Measurements from ENCODE around the gene PFKFB3.

The PFKFB3 gene

DNA sequence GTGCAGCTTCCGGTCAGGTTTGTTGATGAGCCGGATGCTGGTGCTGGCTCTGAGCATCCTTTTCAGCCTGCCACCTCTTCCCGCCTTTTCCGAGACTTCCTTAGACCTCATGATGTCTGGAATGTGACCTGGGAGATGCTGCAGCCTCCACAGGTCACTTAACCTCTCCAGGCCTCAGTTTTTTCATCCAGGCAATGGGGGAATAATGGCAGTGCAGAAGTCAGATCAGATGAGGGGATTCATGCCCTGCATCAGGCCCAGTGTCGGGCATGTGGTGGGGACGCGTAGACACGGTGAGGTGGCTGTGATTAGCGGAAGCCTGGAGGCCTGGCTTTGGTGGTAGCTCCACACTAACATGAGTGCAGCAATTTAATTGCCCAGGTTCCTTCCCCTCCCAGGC is 24.6 kb downstream of the PFKFB3 start:
- Mint-ChIP-seq H3K4me3 (no peak overlapping the region), H3K27me3 (ENCODE audit: low read depth) (no peaks in the 10 kb centered on the region), H3K36me3 (ENCODE audit: low read depth) (peaks cover 39% of the 10 kb centered on the region), H3K27ac (no peak overlapping the region), H3K9me3 (no peaks in the 10 kb centered on the region), H3K4me1 (ENCODE audit: low read depth) (peaks cover 2% of the 10 kb centered on the region)

GRCh38 chr10:6228010-6228511 is 25.3 kb downstream of the PFKFB3 start:
- no peak overlapping the region for H3K27ac Mint-ChIP-seq
- H3K36me3 Mint-ChIP-seq (ENCODE audit: low read depth) = peaks cover 45% of the 10 kb centered on the region
- no peaks in the 10 kb centered on the region for H3K27me3 Mint-ChIP-seq (ENCODE audit: low read depth)
- no peaks in the 10 kb centered on the region for H3K9me3 Mint-ChIP-seq
- H3K4me3 Mint-ChIP-seq = no peak overlapping the region
- peaks cover 2% of the 10 kb centered on the region for H3K4me1 Mint-ChIP-seq (ENCODE audit: low read depth)

- no peaks in the 10 kb centered on the region for H3K9me3 Mint-ChIP-seq
- no peaks in the 10 kb centered on the region for H3K27me3 Mint-ChIP-seq (ENCODE audit: low read depth)
- H3K4me1 Mint-ChIP-seq (ENCODE audit: low read depth) = peaks cover 2% of the 10 kb centered on the region
- H3K4me3 Mint-ChIP-seq = no peak overlapping the region
- peaks cover 50% of the 10 kb centered on the region for H3K36me3 Mint-ChIP-seq (ENCODE audit: low read depth)
- H3K27ac Mint-ChIP-seq = no peak overlapping the region
These were observed 25.9 kb downstream of the PFKFB3 start for GRCh38 chr10:6228647-6229046.

GRCh38 chr10:6229290-6229689 is 26.6 kb downstream of the PFKFB3 start:
- Mint-ChIP-seq H3K4me3 (no peak overlapping the region), H3K36me3 (ENCODE audit: low read depth) (peaks cover 51% of the 10 kb centered on the region), H3K4me1 (ENCODE audit: low read depth) (peaks cover 2% of the 10 kb centered on the region), H3K27me3 (ENCODE audit: low read depth) (no peaks in the 10 kb centered on the region), H3K9me3 (no peaks in the 10 kb centered on the region), H3K27ac (no peak overlapping the region)

- H3K4me3 Mint-ChIP-seq = no peak overlapping the region
- H3K4me1 Mint-ChIP-seq (ENCODE audit: low read depth) = peaks cover 5% of the 10 kb centered on the region
- no peaks in the 10 kb centered on the region for H3K27me3 Mint-ChIP-seq (ENCODE audit: low read depth)
- no peak overlapping the region for H3K27ac Mint-ChIP-seq
- H3K36me3 Mint-ChIP-seq (ENCODE audit: low read depth) = peaks cover 51% of the 10 kb centered on the region
- no peaks in the 10 kb centered on the region for H3K9me3 Mint-ChIP-seq
These were observed 27.0 kb downstream of the PFKFB3 start for GRCh38 chr10:6229746-6230145.

GRCh38 chr10:6230315-6230714 is 27.6 kb downstream of the PFKFB3 start:
- Mint-ChIP-seq H3K27me3 (ENCODE audit: low read depth) (no peaks in the 10 kb centered on the region), H3K27ac (no peak overlapping the region)

GRCh38 chr10:6231146-6231545 is 28.4 kb downstream of the PFKFB3 start:
- Mint-ChIP-seq H3K27me3 (ENCODE audit: low read depth) (no peaks in the 10 kb centered on the region), H3K36me3 (ENCODE audit: low read depth) (peaks cover 52% of the 10 kb centered on the region), H3K9me3 (no peaks in the 10 kb centered on the region), H3K4me1 (ENCODE audit: low read depth) (peaks cover 5% of the 10 kb centered on the region), H3K27ac (no peak overlapping the region), H3K4me3 (no peak overlapping the region)

More at GRCh38 chr10:6230315-6230714, 27.6 kb downstream of the PFKFB3 start:
- Mint-ChIP-seq H3K4me3 (no peak overlapping the region), H3K36me3 (ENCODE audit: low read depth) (peaks cover 53% of the 10 kb centered on the region), H3K4me1 (ENCODE audit: low read depth) (peaks cover 5% of the 10 kb centered on the region), H3K9me3 (no peaks in the 10 kb centered on the region)

DNA sequence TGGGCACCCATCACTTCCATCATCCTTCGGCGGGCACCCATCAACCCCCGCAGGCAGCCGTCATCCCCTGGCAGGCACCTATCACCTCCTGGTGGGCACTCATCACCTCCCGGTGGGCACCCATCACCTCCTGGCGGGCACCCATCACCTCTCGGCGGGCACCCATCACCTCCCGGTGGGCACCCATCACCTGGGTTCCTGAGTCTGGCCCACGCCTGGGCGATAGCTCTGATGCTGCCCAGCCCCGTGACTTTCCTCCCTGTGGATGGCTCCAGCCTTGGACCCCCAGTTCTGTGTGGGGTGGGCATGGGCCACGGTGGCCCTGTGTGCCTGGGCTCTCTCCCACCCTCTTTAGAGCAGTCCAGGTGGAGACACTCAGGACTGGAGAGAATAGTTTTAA is 29.0 kb downstream of the PFKFB3 start:
- Mint-ChIP-seq H3K27ac (no peak overlapping the region), H3K36me3 (ENCODE audit: low read depth) (peaks cover 52% of the 10 kb centered on the region), H3K4me1 (ENCODE audit: low read depth) (peaks cover 5% of the 10 kb centered on the region), H3K27me3 (ENCODE audit: low read depth) (no peaks in the 10 kb centered on the region), H3K9me3 (no peaks in the 10 kb centered on the region), H3K4me3 (no peak overlapping the region)

DNA sequence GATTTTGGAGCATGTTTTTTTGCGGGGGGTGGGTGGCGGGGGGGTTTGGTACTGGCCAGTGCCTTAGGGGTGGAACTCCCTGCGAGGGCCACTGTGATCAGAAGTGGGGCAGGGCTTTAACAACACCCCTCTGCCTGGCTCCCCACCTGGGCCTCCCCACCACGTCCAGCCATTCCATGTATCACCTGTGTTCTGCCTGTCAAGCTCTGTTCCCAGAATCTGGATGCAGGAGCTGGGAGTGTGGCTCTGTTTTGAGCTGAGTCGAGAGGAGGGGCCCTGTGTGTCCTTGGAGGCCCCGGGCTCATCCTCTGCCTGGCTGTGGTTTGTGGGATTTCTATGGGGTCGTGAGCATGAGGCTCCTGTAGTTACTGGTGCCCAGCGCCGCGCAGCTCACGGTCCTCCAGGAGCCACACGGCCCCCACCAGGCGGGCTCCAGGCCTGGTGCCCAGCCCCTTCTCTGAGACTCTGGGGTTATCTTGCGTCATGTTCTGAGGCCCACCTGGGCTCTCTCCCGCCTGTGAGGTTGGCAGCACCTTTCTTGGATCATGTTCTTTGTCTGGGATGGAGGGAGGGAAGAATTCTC is 29.6 kb downstream of the PFKFB3 start:
- H3K4me1 Mint-ChIP-seq (ENCODE audit: low read depth) = peaks cover 8% of the 10 kb centered on the region
- H3K36me3 Mint-ChIP-seq (ENCODE audit: low read depth) = peaks cover 56% of the 10 kb centered on the region
- H3K27me3 Mint-ChIP-seq (ENCODE audit: low read depth) = no peaks in the 10 kb centered on the region
- H3K9me3 Mint-ChIP-seq = no peaks in the 10 kb centered on the region
- no peak overlapping the region for H3K27ac Mint-ChIP-seq
- no peak overlapping the region for H3K4me3 Mint-ChIP-seq

GRCh38 chr10:6232846-6233724 is 30.4 kb downstream of the PFKFB3 start:
- Mint-ChIP-seq H3K9me3 (no peaks in the 10 kb centered on the region), H3K27me3 (ENCODE audit: low read depth) (no peaks in the 10 kb centered on the region), H3K27ac (no peak overlapping the region), H3K36me3 (ENCODE audit: low read depth) (peaks cover 55% of the 10 kb centered on the region), H3K4me1 (ENCODE audit: low read depth) (peaks cover 7% of the 10 kb centered on the region), H3K4me3 (no peak overlapping the region)

DNA sequence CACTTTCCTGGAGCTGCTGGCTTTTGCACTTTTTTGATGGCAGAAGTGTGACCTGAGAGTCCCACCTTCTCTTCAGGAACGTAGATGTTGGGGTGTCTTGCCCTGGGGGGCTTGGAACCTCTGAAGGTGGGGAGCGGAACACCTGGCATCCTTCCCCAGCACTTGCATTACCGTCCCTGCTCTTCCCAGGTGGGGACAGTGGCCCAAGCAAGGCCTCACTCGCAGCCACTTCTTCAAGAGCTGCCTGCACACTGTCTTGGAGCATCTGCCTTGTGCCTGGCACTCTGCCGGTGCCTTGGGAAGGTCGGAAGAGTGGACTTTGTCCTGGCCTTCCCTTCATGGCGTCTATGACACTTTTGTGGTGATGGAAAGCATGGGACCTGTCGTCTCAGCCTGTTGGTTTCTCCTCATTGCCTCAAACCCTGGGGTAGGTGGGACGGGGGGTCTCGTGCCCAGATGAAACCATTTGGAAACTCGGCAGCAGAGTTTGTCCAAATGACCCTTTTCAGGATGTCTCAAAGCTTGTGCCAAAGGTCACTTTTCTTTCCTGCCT is 31.1 kb downstream of the PFKFB3 start:
- Mint-ChIP-seq H3K9me3 (peaks cover 2% of the 10 kb centered on the region), H3K27me3 (ENCODE audit: low read depth) (no peaks in the 10 kb centered on the region), H3K4me1 (ENCODE audit: low read depth) (peaks cover 10% of the 10 kb centered on the region), H3K36me3 (ENCODE audit: low read depth) (peaks cover 50% of the 10 kb centered on the region), H3K27ac (no peak overlapping the region), H3K4me3 (no peak overlapping the region)

DNA sequence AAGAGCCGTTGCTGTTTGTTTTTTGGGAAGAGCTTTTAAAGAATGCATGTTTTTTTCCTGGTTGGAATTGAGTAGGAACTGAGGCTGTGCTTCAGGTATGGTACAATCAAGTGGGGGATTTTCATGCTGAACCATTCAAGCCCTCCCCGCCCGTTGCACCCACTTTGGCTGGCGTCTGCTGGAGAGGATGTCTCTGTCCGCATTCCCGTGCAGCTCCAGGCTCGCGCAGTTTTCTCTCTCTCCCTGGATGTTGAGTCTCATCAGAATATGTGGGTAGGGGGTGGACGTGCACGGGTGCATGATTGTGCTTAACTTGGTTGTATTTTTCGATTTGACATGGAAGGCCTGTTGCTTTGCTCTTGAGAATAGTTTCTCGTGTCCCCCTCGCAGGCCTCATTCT is 31.6 kb downstream of the PFKFB3 start:
- Mint-ChIP-seq H3K27ac (no peak overlapping the region), H3K9me3 (peaks cover 4% of the 10 kb centered on the region), H3K4me3 (no peak overlapping the region), H3K4me1 (ENCODE audit: low read depth) (peaks cover 15% of the 10 kb centered on the region), H3K27me3 (ENCODE audit: low read depth) (no peaks in the 10 kb centered on the region), H3K36me3 (ENCODE audit: low read depth) (peaks cover 56% of the 10 kb centered on the region)

DNA sequence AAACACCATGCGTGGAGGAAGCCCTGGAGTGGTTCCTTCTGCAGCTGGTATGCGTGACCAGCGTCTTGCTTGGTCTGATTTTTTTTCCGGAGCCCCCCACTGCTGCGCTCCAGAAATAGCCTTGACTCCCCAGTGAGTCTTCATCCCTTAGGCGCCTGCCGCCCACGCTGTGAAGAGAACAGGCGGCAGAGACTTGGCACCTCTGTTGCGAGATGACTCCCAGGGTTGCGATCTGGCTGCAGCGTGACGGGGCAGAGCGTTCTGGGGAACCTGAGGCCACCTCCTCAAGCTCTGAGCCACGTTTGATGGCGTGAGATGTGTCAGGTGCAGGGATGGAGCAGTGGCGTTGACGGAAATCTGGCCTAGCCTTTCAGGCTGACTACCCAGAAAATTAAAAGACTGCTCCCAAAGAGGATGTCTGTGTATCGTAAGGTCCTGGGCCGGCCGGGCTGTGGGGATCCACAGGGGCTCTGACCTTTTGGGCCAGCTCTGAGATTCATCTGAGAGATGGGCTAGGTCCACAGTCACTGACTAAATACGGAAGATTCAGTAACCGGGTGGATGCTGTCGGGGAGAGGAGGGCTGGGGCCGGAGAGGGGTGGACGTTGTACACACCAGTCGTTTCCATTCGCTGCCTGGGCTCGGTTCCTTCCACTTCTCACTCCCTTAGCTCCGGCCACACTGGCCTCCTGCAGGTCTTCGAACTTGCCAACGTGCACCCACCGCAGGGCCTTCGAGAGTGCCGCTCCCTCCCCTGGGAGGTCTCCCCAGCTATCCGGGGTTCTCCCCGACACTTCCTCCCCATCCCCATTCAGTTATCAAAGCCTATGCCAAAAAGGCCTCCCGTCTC is 33.8 kb downstream of the PFKFB3 start:
- H3K36me3 Mint-ChIP-seq (ENCODE audit: low read depth) = peaks cover 50% of the 10 kb centered on the region

DNA sequence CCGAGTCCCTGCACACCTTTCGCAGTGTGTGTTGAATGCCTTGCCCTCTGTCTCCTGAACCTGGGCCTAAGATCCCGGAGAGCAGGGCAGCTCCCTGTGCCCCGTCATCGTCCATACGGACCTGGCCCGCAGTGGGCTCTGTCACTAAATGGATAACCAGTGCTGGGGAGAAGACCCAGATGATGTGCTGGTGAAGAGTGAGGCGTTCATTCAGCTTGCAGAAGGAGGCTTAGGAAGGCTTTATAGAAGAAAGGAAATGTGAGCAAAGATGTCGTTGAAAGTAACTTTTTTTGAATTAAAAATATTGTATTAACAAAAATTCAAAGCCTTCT is 34.4 kb downstream of the PFKFB3 start:
- peaks cover 50% of the 10 kb centered on the region for H3K36me3 Mint-ChIP-seq (ENCODE audit: low read depth)
- peaks cover 4% of the 10 kb centered on the region for H3K9me3 Mint-ChIP-seq
- peaks cover 32% of the 10 kb centered on the region for H3K4me1 Mint-ChIP-seq (ENCODE audit: low read depth)
- no peaks in the 10 kb centered on the region for H3K27me3 Mint-ChIP-seq (ENCODE audit: low read depth)
- H3K4me3 Mint-ChIP-seq = no peak overlapping the region
- peak overlapping the region; percentile 28 for H3K27ac Mint-ChIP-seq

More for the DNA sequence above, 33.8 kb downstream of the PFKFB3 start:
- no peaks in the 10 kb centered on the region for H3K27me3 Mint-ChIP-seq (ENCODE audit: low read depth)
- H3K9me3 Mint-ChIP-seq = peaks cover 4% of the 10 kb centered on the region
- H3K27ac Mint-ChIP-seq = peak overlapping the region; percentile 28
- H3K4me1 Mint-ChIP-seq (ENCODE audit: low read depth) = peaks cover 32% of the 10 kb centered on the region
- H3K4me3 Mint-ChIP-seq = no peak overlapping the region
